Activated CD4-positive, alpha-beta T cell treated with anti-CD3 and anti-CD28 coated beads, Interleukin-2, amount 10 ng/mL, durations not matched to agents 7 days and 5 days (primary cell): ENCODE measurements around the gene FBXW5. TPM values are rescaled to one million over a fixed set of nuclear protein-coding genes. Genes with fewer than 3 reads are reported as not detected.
A peak's percentile ranks its signal among the peaks of the same experiment; 100 is the strongest.

Experiments used
- CTCF ChIA-PET: fragments of 350-600 bp; sonication (Branson Sonifier 250); formaldehyde crosslinking; loops from one replicate; lab custom pipeline; 2021; ENCODE audit warnings: antibody characterized with exemption; lab: Charles Lee
- POLR2A ChIA-PET: fragments of 350-600 bp; sonication (Branson Sonifier 250); formaldehyde crosslinking; loops from one replicate; lab custom pipeline; 2021; ENCODE audit warnings: antibody characterized with exemption; lab: Charles Lee
- DNase-seq: peaks from one replicate; pipeline ENCODE4 v3.0.0-alpha.2; 2020
- H3K27ac Mint-ChIP-seq: one replicate; pipeline ENCODE4 v1.8.0; 2021; ENCODE audit warnings: mild to moderate bottlenecking, moderate library complexity, mixed read lengths
- H3K27me3 Mint-ChIP-seq: one replicate; pipeline ENCODE4 v1.8.0; 2021; ENCODE audit warnings: mixed read lengths
- H3K36me3 Mint-ChIP-seq: one replicate; pipeline ENCODE4 v1.8.0; 2021; ENCODE audit warnings: low read depth, mixed read lengths
- H3K4me1 Mint-ChIP-seq: one replicate; pipeline ENCODE4 v1.8.0; 2021; ENCODE audit warnings: mixed read lengths
- H3K4me3 Mint-ChIP-seq: one replicate; pipeline ENCODE4 v1.8.0; 2021; ENCODE audit warnings: mild to moderate bottlenecking, moderate library complexity, mixed read lengths
- H3K9me3 Mint-ChIP-seq: one replicate; pipeline ENCODE4 v1.8.0; 2021; ENCODE audit warnings: mixed read lengths
- total RNA-seq, 2 experiments: library from RNA; stranded (reverse); gene quantifications; one replicate each; pipeline ENCODE4 v1.2.3, GENCODE V29; 2021

Gene FBXW5
- total RNA-seq, 2 experiments from 2014 or later: 116 to 123 TPM

DNA sequence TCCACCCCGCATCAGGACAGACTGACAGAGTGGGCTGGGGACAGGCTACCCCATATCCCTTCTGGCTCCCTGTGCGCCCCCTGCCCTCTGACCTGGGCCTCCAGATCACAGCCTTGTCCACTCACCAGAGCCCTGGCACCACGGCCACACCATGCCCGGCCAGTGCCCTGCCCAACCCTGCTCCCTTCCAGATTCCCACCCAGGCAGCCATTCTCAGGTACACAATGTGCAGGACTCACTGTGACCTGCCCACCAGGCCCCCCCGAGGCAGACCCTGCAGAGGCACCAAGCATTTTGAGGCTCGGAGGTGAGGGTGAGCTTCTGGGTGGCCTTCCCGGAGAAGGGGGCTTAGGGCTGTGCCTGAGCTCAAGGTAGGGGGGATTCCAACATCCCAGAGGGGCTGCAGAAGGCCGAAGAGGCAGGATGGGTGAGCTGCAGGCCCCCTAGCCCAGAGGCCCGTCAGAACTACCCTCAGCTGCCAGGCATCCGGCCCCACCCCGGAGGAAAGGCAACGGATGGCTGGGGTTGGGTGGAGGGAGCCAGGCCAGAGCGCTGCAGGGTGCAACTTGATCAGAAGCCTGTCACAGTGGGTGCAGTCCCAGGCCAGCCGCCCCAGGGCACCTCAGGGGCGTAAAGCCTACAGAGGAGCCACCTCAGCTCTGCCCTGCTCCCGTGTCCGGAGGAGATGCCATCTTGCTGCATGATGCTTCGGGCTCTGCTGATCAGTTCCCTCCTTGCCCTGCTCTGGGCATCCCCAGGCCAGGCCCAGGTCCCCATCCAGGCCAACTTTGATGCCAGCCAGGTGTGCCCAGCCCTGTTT lies 37.9 kb upstream of the FBXW5 start, which contains the start of gene LCNL1:
Gene LCNL1, plus strand, starts transcription at position 762 of the 820 bp plus-strand sequence. CDS start 594 bp downstream, outside the sequence.
- peaks cover 2% of the 10 kb centered on the region for H3K4me1 Mint-ChIP-seq
- DNase-seq: no peak
- H3K27ac Mint-ChIP-seq: no peak within 1 kb of the TSS
- POLR2A ChIA-PET: no interaction called here
- H3K36me3 Mint-ChIP-seq: no peaks in the 10 kb centered on the region
- H3K27me3 Mint-ChIP-seq: peaks cover 23% of the 10 kb centered on the region
- H3K4me3 Mint-ChIP-seq: no peak within 1 kb of the TSS
- H3K9me3 Mint-ChIP-seq: no peaks in the 10 kb centered on the region
- CTCF ChIA-PET: interaction anchor here (2.0 kb wide), 1 partner anchor 46 kb away, joined by 5 read pairs; the partner anchor contains the start of gene ABCA2

DNA sequence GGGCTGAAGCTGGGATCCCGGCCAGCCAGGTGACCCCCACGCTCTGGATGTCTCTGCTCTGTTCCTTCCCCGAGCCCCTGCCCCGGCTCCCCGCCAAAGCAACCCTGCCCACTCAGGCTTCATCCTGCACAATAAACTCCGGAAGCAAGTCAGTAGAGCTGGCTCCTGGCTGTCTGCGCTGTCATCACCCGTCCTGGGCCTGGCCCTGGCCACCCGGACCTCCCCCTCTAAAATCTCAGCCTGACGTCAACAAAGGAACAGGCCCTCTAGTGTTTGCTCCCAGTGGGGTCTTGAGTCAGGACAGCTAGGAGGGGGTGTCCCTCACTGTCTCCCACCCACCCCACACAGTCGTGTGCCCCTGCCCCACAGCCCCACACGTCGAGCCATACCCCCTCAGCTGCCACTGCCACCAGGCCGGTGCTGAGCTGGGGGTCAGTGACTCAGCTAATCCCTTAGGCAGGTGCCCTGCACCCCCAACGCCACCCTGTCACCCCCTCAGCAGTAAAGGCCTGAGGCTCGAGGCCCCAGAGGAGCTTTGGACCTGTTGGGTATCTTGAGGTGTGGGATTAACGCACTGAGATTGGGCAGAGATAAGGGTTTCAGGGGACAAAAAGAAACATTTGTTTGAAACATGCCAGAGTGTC lies 37.2 kb upstream of the FBXW5 start:
- CTCF ChIA-PET: interaction anchor here (2.0 kb wide), 1 partner anchor 47 kb away, joined by 5 read pairs; the partner anchor contains the start of gene ABCA2
- DNase-seq: no peak
- H3K4me1 Mint-ChIP-seq: peaks cover 3% of the 10 kb centered on the region
- no peak overlapping the region for H3K27ac Mint-ChIP-seq
- H3K9me3 Mint-ChIP-seq: no peaks in the 10 kb centered on the region
- peaks cover 21% of the 10 kb centered on the region for H3K27me3 Mint-ChIP-seq
- H3K36me3 Mint-ChIP-seq: no peaks in the 10 kb centered on the region
- POLR2A ChIA-PET: no interaction called here
- no peak overlapping the region for H3K4me3 Mint-ChIP-seq

DNA sequence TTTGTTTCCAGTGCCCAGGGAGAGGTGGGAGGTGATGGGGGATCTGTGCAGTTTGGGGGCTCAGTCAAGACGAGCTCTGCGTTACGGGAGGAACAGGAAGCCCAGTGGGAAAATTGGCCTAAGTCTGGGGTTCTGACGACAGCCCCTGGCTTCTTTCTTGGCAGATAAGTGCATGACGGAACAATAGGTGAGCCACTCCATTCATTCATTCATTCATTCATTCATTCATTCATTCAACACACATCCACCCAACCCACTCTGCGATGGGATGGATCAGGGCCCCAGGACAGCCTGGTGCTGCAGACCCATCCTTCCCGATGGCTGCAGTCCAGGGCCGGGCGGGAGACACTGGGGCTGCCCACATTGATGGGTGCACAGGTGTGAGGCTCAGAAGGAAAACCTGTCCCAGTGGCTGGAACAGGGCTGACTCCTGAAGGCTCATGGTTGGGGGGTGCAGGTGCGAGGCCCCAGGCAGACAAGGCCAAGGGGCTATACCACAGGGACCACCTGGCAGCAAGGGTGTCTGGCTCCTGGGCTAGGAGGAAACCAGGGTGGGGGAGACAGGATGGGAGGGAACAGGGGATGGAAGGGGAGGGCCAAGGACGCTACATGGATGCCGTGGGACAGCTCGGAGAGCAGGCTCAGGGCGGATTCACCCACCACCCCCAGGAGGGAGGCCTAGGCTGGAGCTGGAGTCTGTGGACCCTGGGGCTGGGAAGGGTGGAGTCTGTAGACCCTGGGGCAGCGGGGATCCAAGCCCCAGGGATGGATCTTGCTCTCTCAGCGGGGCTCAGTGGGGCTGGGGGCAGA lies 36.3 kb upstream of the FBXW5 start:
- Mint-ChIP-seq H3K36me3 (no peaks in the 10 kb centered on the region), H3K4me3 (no peak overlapping the region), H3K27ac (no peak overlapping the region), H3K9me3 (no peaks in the 10 kb centered on the region), H3K4me1 (peaks cover 5% of the 10 kb centered on the region), H3K27me3 (peaks cover 17% of the 10 kb centered on the region)
- CTCF ChIA-PET: interaction anchor here (2.0 kb wide), 1 partner anchor 48 kb away, joined by 5 read pairs; the partner anchor contains the start of gene ABCA2
- POLR2A ChIA-PET: no interaction called here
- no peak for DNase-seq

DNA sequence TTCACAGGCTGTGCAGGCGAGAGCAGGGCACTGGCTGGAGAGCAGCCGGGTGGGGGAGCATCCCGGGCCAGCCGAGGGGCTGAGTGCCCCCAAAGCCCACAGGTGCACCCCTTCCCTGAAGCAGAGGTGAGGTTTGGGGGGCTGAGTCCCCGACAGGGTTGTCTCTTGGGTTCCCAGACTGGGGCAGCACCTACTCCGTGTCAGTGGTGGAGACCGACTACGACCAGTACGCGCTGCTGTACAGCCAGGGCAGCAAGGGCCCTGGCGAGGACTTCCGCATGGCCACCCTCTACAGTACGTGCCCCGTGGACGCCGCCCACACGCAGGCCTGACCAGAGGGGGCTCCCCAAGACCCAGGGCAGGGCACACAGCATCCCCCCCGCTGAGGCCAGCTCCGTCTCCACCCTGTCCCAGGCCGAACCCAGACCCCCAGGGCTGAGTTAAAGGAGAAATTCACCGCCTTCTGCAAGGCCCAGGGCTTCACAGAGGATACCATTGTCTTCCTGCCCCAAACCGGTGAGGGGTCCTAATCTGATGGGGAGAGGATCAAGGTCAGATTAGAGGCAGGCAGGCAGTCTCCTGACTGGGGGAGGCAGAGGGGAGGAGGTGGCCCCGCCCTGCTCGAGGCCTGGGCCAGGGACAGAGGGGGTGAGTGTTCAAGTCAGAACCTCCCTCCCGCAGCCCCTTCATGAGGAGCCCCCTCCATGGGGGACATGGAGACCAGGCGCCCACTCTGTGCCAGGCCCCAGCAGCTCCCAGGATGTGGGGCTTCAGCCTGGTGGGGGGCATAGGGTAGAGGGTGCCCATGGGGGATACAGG lies 35.4 kb upstream of the FBXW5 start:
- no peaks in the 10 kb centered on the region for H3K9me3 Mint-ChIP-seq
- no peaks in the 10 kb centered on the region for H3K36me3 Mint-ChIP-seq
- no peak overlapping the region for H3K27ac Mint-ChIP-seq
- no peak for DNase-seq
- CTCF ChIA-PET: interaction anchor here (0.5 to 2.0 kb wide), 3 partner anchors 7 to 138 kb away, joined by 5 read pairs; partner anchors contain the start of genes ABCA2 and AJM1
- H3K4me3 Mint-ChIP-seq: no peak overlapping the region
- peaks cover 14% of the 10 kb centered on the region for H3K27me3 Mint-ChIP-seq
- POLR2A ChIA-PET: no interaction called here
- H3K4me1 Mint-ChIP-seq: peaks cover 11% of the 10 kb centered on the region

DNA sequence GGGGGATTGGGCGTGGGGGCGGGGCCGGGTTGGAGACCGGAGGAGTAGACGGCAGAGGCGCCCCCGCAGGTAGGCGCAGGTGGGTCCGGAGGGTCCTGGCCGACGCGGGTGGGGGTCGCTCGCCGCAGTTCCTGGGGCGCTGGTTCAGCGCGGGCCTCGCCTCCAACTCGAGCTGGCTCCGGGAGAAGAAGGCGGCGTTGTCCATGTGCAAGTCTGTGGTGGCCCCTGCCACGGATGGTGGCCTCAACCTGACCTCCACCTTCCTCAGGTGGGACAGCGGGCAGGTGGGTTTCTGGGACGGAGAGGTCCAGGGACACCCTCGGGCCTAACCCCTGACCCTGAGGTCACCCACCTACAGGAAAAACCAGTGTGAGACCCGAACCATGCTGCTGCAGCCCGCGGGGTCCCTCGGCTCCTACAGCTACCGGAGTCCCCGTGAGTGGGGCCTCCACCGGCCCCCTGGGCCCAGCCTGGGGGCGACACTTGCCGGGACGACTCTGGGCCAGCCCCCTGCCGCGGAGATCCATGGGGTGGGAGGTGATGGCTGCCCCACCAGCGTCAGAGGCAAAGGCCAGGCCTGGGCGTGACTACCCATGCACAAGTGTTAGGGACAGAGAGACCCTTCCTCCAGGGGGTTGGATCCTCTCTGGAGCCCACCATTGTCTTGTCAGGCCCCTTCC lies 34.5 kb upstream of the FBXW5 start:
- ChIA-PET CTCF (interaction anchor here (0.5 to 1.5 kb wide), 5 partner anchors 8 to 137 kb away, joined by 3 to 5 read pairs (median 5); partner anchors contain the start of genes AJM1, C8G and FBXW5), POLR2A (interaction anchor here (0.8 kb wide), 1 partner anchor 13 kb away, joined by 3 read pairs; the partner anchor contains the start of gene PAXX)
- Mint-ChIP-seq H3K27me3 (peaks cover 6% of the 10 kb centered on the region), H3K9me3 (no peaks in the 10 kb centered on the region), H3K4me3 (no peak overlapping the region), H3K4me1 (peaks cover 15% of the 10 kb centered on the region), H3K27ac (no peak overlapping the region), H3K36me3 (no peaks in the 10 kb centered on the region)
- DNase-seq: no peak

DNA sequence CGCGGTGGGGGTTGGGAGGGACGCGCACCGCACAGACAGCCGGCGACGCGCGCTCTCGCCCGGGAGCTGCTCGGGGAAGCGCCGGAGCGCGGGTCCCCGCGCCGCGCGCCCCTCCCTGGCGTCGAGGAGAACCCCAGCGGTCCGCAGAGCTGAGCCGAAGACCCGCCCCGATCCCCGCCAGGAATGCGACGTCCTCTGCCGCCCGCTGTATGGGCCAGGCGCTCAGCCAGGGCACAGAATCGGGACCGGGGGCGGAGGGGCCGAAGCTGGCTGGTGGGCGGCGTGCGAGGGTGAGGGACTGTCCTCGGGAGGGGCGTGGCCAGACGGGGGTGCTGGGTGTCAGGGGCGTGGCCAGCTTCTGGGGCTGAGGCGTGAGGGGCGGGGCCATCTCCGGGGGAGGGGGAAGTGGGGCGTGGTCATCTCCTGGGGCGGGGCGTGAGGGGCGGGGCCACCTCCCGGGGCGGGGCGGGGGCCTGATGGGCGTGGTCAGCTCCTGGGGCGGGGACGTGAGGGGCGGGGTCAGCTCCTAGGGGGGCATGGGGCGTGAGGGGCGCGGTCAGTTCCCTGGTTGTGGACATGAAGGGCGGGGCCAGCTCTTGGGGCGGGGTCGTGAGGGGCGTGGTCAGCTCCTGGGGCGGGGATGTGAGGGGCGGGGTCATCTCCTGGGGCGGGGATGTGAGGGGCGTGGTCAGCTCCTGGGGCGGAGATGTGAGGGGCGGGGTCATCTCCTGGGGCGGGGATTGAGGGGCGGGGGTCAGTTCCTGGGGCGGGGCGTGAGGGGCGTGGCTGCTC lies 33.7 kb upstream of the FBXW5 start:
- H3K4me3 Mint-ChIP-seq: no peak overlapping the region
- DNase-seq: peak; percentile 75
- peaks cover 1% of the 10 kb centered on the region for H3K27me3 Mint-ChIP-seq
- CTCF ChIA-PET: interaction anchor here (0.7 to 1.5 kb wide), 4 partner anchors 10 to 136 kb away, joined by 3 to 5 read pairs (median 4); partner anchors contain the start of genes AJM1, C8G, CLIC3 and FBXW5
- H3K27ac Mint-ChIP-seq: no peak overlapping the region
- no peaks in the 10 kb centered on the region for H3K9me3 Mint-ChIP-seq
- no peaks in the 10 kb centered on the region for H3K36me3 Mint-ChIP-seq
- POLR2A ChIA-PET: interaction anchor here (0.8 kb wide), 1 partner anchor 14 kb away, joined by 3 read pairs; the partner anchor contains the start of gene PAXX
- H3K4me1 Mint-ChIP-seq: peaks cover 13% of the 10 kb centered on the region

DNA sequence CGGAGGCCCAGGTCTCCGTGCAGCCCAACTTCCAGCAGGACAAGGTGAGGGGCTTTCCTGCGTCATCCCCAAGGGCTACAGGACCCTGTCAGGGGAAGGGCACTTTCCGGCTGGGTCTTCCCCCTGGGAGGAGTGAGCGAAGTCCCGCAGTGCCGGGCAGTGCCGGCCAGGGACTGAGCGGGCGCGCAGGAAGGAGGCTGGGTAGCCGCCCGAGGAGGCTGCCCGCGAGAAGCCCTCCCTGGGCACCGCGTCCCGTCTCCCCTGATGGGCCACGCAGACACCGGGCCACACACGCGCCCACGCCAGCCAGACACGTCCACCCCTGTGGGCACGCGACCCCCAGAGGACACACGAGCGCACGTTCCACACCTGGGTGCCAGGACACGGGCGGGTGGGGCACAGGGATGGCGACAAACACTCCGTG lies 33.1 kb upstream of the FBXW5 start:
- Mint-ChIP-seq H3K4me1 (peaks cover 13% of the 10 kb centered on the region), H3K9me3 (no peaks in the 10 kb centered on the region), H3K36me3 (no peaks in the 10 kb centered on the region), H3K27ac (no peak overlapping the region), H3K4me3 (no peak overlapping the region), H3K27me3 (peaks cover 1% of the 10 kb centered on the region)
- DNase-seq: no peak
- ChIA-PET CTCF (interaction anchor here (0.7 to 1.2 kb wide), 3 partner anchors 9 to 32 kb away, joined by 3 to 5 read pairs (median 3); partner anchors contain the start of genes C8G, CLIC3 and FBXW5), POLR2A (no interaction called here)

DNA sequence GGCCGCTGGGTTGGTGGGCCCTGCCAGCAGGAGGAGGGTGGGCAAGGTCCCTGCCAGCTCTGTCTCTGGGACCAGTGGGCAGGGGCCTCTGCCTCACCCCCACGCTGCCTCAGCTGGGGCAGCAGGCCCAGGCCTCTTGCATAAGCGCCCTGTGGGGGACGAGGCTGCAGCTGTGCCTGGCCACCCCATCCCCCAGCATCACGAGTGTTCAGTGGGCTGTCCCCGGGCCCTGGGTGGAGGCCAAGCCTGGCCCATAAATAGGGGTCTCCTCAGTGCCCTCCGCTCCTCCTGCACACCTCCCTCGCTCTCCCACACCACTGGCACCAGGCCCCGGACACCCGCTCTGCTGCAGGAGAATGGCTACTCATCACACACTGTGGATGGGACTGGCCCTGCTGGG lies 32.7 kb upstream of the FBXW5 start, which contains the start of gene PTGDS:
Gene PTGDS, plus strand, starts transcription at position 282 of the 400 bp plus-strand sequence. Its CDS starts 75 bp downstream, at position 357.
- peaks cover 1% of the 10 kb centered on the region for H3K27me3 Mint-ChIP-seq
- ChIA-PET POLR2A (no interaction called here), CTCF (interaction anchor here (1.1 to 3.0 kb wide), 2 partner anchors 48 to 58 kb away, joined by 3 to 15 read pairs; no protein-coding TSS in a partner anchor)
- DNase-seq: no peak
- H3K9me3 Mint-ChIP-seq: no peaks in the 10 kb centered on the region
- H3K36me3 Mint-ChIP-seq: no peaks in the 10 kb centered on the region
- H3K4me1 Mint-ChIP-seq: peaks cover 13% of the 10 kb centered on the region
- H3K27ac Mint-ChIP-seq: no peak within 1 kb of the TSS
- H3K4me3 Mint-ChIP-seq: no peak within 1 kb of the TSS

DNA sequence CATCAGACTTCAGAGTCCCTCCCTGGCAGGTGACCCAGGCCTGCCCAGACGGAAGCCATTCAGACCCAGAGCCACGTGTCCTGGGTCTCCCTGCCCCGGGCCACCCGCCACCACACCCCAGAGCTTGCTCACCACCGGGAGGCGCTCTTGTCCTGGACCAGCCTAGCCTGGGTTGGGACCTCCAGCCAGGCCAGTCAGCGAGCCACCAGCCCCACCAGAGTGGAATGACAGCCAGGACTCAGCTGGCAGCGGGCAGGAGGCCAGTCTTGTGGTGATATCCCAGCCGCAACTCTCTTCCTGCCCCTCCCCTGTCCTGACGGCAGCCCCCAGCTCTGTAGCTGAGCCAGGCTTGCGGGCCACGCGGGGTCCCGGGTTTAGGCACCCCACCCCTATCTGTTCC lies 31.1 kb upstream of the FBXW5 start:
- H3K4me3 Mint-ChIP-seq: peak overlapping the region; percentile 55
- peaks cover 1% of the 10 kb centered on the region for H3K27me3 Mint-ChIP-seq
- no peaks in the 10 kb centered on the region for H3K36me3 Mint-ChIP-seq
- DNase-seq: peak; percentile 33
- CTCF ChIA-PET: interaction anchor here (0.6 to 3.4 kb wide), 12 partner anchors 8 to 136 kb away, joined by 3 to 15 read pairs (median 4); partner anchors contain the start of genes AJM1, C8G and FBXW5
- peak overlapping the region; percentile 66 for H3K27ac Mint-ChIP-seq
- peaks cover 13% of the 10 kb centered on the region for H3K4me1 Mint-ChIP-seq
- POLR2A ChIA-PET: no interaction called here
- no peaks in the 10 kb centered on the region for H3K9me3 Mint-ChIP-seq

DNA sequence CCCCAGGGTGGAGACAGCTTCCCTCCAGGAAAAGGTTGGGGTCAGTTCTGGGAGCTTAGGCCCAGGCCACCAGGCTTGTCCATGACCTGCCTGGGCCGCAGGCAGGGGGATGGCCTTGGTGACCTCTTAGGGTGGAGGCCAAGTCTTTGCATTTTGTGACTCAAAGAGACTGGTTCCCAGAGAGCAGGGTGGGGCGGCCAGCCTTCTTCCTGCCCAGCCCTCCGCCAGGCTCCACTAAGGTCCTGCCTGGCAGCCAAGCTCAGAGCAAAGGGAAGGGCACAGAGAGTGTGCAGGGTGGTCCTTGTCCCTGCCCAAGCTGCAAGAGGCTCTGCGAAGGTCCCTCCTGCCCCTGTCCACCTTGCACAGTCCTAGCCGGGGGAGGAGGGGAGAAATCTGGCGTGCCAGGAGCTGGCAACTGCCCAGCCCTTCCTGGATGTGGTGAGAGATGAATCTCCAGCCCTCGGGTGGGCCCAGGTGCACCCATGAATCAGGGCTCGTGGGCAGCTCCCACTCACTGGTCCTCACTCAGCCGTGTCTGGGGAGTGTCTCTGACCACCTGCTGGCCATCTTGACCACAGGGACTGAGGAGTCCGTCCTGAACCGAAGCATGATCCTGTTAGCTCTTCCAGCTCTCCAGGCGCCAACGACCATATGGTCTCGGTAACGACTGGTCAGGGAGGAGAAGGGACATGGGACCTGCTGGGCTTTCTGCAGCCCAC lies 30.4 kb upstream of the FBXW5 start:
- peak overlapping the region; percentile 72 for H3K27ac Mint-ChIP-seq
- no peak for DNase-seq
- peaks cover 1% of the 10 kb centered on the region for H3K27me3 Mint-ChIP-seq
- no peaks in the 10 kb centered on the region for H3K36me3 Mint-ChIP-seq
- ChIA-PET POLR2A (no interaction called here), CTCF (interaction anchor here (0.6 to 3.4 kb wide), 8 partner anchors 9 to 135 kb away, joined by 3 to 15 read pairs (median 6); partner anchors contain the start of genes C8G and FBXW5)
- no peaks in the 10 kb centered on the region for H3K9me3 Mint-ChIP-seq
- H3K4me1 Mint-ChIP-seq: peaks cover 13% of the 10 kb centered on the region
- H3K4me3 Mint-ChIP-seq: peak overlapping the region; percentile 55
